Activated CD8-positive, alpha-beta memory T cell treated with anti-CD3 and anti-CD28 coated beads, Interleukin-2, amount 50 U/mL, for 1 hour (primary cell): ENCODE measurements around the gene PPME1.

Source experiments
- DNase-seq: peaks from one replicate; pipeline ENCODE4 v3.0.0-alpha.2; 2020; ENCODE audit errors: extremely low read depth

Gene PPME1

GRCh38 chr11:74280494-74280893 lies 109.4 kb downstream of the PPME1 start:
- no peak for DNase-seq

GRCh38 chr11:74282421-74282820 lies 111.3 kb downstream of the PPME1 start:
- no peak for DNase-seq

- DNase-seq: no peak
These were observed 111.9 kb downstream of the PPME1 start for GRCh38 chr11:74282914-74283371.

- no peak for DNase-seq
These were observed 112.6 kb downstream of the PPME1 start for GRCh38 chr11:74283580-74284180.

GRCh38 chr11:74284466-74284865 lies 113.4 kb downstream of the PPME1 start:
- DNase-seq: no peak

GRCh38 chr11:74288161-74288560 lies 117.1 kb downstream of the PPME1 start:
- no peak for DNase-seq

- DNase-seq: no peak
These were observed 117.8 kb downstream of the PPME1 start for GRCh38 chr11:74288911-74289310.

- no peak for DNase-seq
These were observed 126.4 kb downstream of the PPME1 start for GRCh38 chr11:74297484-74297883.

GRCh38 chr11:74299015-74299414 lies 127.9 kb downstream of the PPME1 start:
- no peak for DNase-seq
